Endothelial cell (in vitro differentiated cells): ENCODE data around the gene INHBE. TPM values are rescaled to one million over a fixed set of nuclear protein-coding genes. Genes with fewer than 3 reads are reported as not detected.

ENCODE experiments used
- DNase-seq: peaks from one replicate; pipeline ENCODE4 v3.0.0; 2021; ENCODE audit warnings: low spot score
- H3K27ac Mint-ChIP-seq: one replicate; pipeline ENCODE4 v1.8.0; 2021; ENCODE audit warnings: mixed read lengths, inconsistent platforms; ENCODE audit not compliant: unreplicated experiment
- H3K27me3 Mint-ChIP-seq: one replicate; pipeline ENCODE4 v1.8.0; 2021; ENCODE audit warnings: mild to moderate bottlenecking, moderate library complexity, mixed read lengths, inconsistent platforms; ENCODE audit not compliant: unreplicated experiment
- H3K36me3 Mint-ChIP-seq: one replicate; pipeline ENCODE4 v1.8.0; 2021; ENCODE audit warnings: mild to moderate bottlenecking, low read depth, mixed read lengths, inconsistent platforms; ENCODE audit not compliant: unreplicated experiment
- H3K4me1 Mint-ChIP-seq: one replicate; pipeline ENCODE4 v1.8.0; 2021; ENCODE audit warnings: mild to moderate bottlenecking, mixed read lengths, inconsistent platforms; ENCODE audit not compliant: unreplicated experiment
- H3K4me3 Mint-ChIP-seq: one replicate; pipeline ENCODE4 v1.8.0; 2021; ENCODE audit warnings: mild to moderate bottlenecking, mixed read lengths, inconsistent platforms; ENCODE audit not compliant: unreplicated experiment
- H3K9me3 Mint-ChIP-seq: one replicate; pipeline ENCODE4 v1.8.0; 2021; ENCODE audit warnings: mixed read lengths, inconsistent platforms; ENCODE audit not compliant: unreplicated experiment
- total RNA-seq: library from RNA; stranded (reverse); fragmentation: NEBNext Ultra II Directional; extraction: Animal tissue kit (Norgen Biotek cat#: 25700); gene quantifications from one replicate; pipeline ENCODE4 v1.2.1, GENCODE V29; 2021; ENCODE audit not compliant: unreplicated experiment
- TF ChIP-seq, protein P1 (sequence below): fragments of 200-600 bp; sonication (generic); IDR thresholded peaks from one replicate; pipeline ENCODE4 v1.5.0; 2021; ENCODE audit warnings: antibody characterized with exemption; ENCODE audit not compliant: unreplicated experiment

Gene INHBE
- total RNA-seq, 1 donor from 2014 or later = not detected

- H3K36me3 Mint-ChIP-seq = peaks cover 3% of the 10 kb centered on the region
- H3K4me1 Mint-ChIP-seq = peaks cover 20% of the 10 kb centered on the region
- DNase-seq = no peak
- H3K4me3 Mint-ChIP-seq = peak overlapping the region; percentile 100
- TF ChIP-seq, protein P1, sequence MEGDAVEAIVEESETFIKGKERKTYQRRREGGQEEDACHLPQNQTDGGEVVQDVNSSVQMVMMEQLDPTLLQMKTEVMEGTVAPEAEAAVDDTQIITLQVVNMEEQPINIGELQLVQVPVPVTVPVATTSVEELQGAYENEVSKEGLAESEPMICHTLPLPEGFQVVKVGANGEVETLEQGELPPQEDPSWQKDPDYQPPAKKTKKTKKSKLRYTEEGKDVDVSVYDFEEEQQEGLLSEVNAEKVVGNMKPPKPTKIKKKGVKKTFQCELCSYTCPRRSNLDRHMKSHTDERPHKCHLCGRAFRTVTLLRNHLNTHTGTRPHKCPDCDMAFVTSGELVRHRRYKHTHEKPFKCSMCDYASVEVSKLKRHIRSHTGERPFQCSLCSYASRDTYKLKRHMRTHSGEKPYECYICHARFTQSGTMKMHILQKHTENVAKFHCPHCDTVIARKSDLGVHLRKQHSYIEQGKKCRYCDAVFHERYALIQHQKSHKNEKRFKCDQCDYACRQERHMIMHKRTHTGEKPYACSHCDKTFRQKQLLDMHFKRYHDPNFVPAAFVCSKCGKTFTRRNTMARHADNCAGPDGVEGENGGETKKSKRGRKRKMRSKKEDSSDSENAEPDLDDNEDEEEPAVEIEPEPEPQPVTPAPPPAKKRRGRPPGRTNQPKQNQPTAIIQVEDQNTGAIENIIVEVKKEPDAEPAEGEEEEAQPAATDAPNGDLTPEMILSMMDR = no peak
- peak overlapping the region; percentile 99 for H3K27ac Mint-ChIP-seq
- peaks cover 13% of the 10 kb centered on the region for H3K27me3 Mint-ChIP-seq
- H3K9me3 Mint-ChIP-seq = no peaks in the 10 kb centered on the region
Observed at GRCh38 chr12:57429473-57430111, 25.5 kb upstream of the INHBE start.

DNA sequence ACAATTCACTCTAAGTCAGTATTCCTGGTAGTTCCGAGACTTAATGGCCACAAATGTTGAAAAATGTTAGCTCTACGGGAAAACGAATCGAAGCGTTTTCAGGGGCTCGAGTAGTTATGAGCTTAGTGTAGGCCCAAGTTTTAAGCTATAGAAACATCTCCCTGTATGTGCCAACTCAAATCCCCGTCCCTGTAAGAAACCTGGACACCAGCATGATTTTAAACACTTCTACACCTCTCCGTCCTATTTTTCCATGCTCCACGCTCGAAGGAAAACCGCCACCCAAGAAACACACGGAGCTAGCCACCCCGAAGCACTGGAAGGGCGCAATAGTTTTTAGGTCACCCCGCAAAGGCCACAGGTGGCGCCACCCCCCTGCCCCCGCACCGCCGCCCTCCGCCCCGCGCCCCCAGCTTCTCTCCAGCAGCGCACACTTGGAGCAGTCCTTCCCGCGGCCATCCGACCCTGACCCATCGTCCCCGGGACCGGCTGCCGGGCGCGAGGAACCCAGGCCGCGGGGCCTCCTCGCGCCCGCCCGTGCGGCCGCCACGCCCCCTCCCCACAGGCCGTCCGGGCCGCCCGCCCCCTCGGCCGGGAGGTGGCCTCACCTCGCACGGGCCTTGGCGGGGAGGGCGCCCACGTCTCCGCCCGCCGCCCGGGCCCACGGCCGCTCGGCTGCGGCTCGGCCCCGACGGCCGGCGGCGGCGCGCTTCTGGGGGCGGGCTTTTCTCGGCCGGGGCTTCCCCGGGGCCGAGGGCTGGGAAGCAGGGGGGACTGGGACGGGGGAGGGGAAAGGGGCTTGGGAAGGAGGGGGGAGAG, 24.8 kb upstream of the INHBE start:
- peak overlapping the region; percentile 99 for H3K27ac Mint-ChIP-seq
- peaks cover 20% of the 10 kb centered on the region for H3K4me1 Mint-ChIP-seq
- H3K27me3 Mint-ChIP-seq = peaks cover 13% of the 10 kb centered on the region
- peak; percentile 65 for DNase-seq
- TF ChIP-seq, protein P1 = no peak
- peaks cover 3% of the 10 kb centered on the region for H3K36me3 Mint-ChIP-seq
- H3K9me3 Mint-ChIP-seq = no peaks in the 10 kb centered on the region
- H3K4me3 Mint-ChIP-seq = peak overlapping the region; percentile 100

- TF ChIP-seq, protein P1 = no peak
- H3K36me3 Mint-ChIP-seq = peaks cover 3% of the 10 kb centered on the region
- peak; percentile 90 for DNase-seq
- peak within 1 kb of the TSS; percentile 99 for H3K27ac Mint-ChIP-seq
- H3K9me3 Mint-ChIP-seq = no peaks in the 10 kb centered on the region
- peak within 1 kb of the TSS; percentile 100 for H3K4me3 Mint-ChIP-seq
- peaks cover 13% of the 10 kb centered on the region for H3K27me3 Mint-ChIP-seq
- H3K4me1 Mint-ChIP-seq = peaks cover 20% of the 10 kb centered on the region
Observed at GRCh38 chr12:57430931-57431566, 24.1 kb upstream of the INHBE start, which contains the start of gene R3HDM2. Gene R3HDM2, minus strand, starts transcription at chr12:57431043. Its CDS starts 120,615 bp downstream, at chr12:57310428.

DNA sequence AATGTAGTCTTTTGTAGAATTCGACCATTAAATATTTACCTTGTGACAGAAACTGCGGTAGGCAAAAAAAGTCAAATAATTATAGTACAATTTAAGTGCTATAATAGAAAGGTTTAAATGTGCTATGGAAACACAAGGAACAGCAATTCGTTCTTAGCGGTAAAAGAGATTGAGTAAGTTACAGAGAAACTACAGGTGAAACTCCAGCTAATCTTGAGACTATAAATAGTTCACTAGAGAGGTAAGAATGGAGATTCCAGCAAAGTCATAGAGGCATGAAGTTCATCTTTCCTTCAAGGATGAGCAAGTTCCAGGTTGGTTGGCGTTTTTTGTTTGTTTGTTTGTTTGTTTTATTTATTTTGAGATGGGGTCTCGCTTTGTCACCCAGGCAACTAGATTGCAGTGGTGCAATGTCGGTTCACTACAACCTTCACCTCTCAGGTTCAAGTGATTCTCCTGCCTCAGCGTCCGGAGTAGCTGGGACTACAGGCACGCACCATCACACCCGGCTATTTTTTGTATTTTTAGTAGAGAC, 23.4 kb upstream of the INHBE start:
- Mint-ChIP-seq H3K27me3 (peaks cover 13% of the 10 kb centered on the region), H3K27ac (peak overlapping the region; percentile 98), H3K9me3 (no peaks in the 10 kb centered on the region), H3K4me1 (peaks cover 20% of the 10 kb centered on the region), H3K36me3 (peaks cover 3% of the 10 kb centered on the region), H3K4me3 (peak overlapping the region; percentile 94)
- TF ChIP-seq, protein P1 = no peak
- DNase-seq = no peak
